ENCODE data around the gene HADHA.

The HADHA gene

GRCh38 chr2:26144031-26144430, 100.4 kb downstream of the HADHA start:
- H4K20me1 ChIP-seq (ENCODE audit: insufficient read depth): no peaks in the 10 kb centered on the region
- H3K36me3 ChIP-seq (ENCODE audit: insufficient read depth): no peaks in the 10 kb centered on the region
- no peak overlapping the region for H3K27ac ChIP-seq
- H3K79me2 ChIP-seq (ENCODE audit: insufficient read depth, low read depth): no peaks in the 10 kb centered on the region
- H3K27me3 ChIP-seq (ENCODE audit: insufficient read depth, low read depth): no peaks in the 10 kb centered on the region
- no peaks in the 10 kb centered on the region for H3K4me1 ChIP-seq (ENCODE audit: low read depth, poor library complexity, severe bottlenecking)
- no peak overlapping the region for H3K4me3 ChIP-seq (IDR thresholded peaks at IDR 0.05; ENCODE audit: insufficient read depth, low read depth, low read length)
- TF ChIP-seq CTCF (conservative IDR thresholded peaks at IDR 0.05; ENCODE audit: low read depth, low read length): no peak
- no peak overlapping the region for H3K4me2 ChIP-seq
- no peak overlapping the region for H2AFZ ChIP-seq (ENCODE audit: low read depth)
- H3K9ac ChIP-seq: no peak overlapping the region

- Histone ChIP-seq H3K4me1 (ENCODE audit: low read depth, poor library complexity, severe bottlenecking) (no peaks in the 10 kb centered on the region), H3K9ac (no peak overlapping the region), H2AFZ (ENCODE audit: low read depth) (no peak overlapping the region), H3K27ac (no peak overlapping the region), H3K27me3 (ENCODE audit: insufficient read depth, low read depth) (no peaks in the 10 kb centered on the region), H4K20me1 (ENCODE audit: insufficient read depth) (no peaks in the 10 kb centered on the region), H3K4me3 (IDR thresholded peaks at IDR 0.05; ENCODE audit: insufficient read depth, low read depth, low read length) (no peak overlapping the region), H3K36me3 (ENCODE audit: insufficient read depth) (no peaks in the 10 kb centered on the region), H3K79me2 (ENCODE audit: insufficient read depth, low read depth) (no peaks in the 10 kb centered on the region), H3K4me2 (no peak overlapping the region)
- no peak for TF ChIP-seq CTCF (conservative IDR thresholded peaks at IDR 0.05; ENCODE audit: low read depth, low read length)
Observed at GRCh38 chr2:26141145-26141769, 103.2 kb downstream of the HADHA start.
